Transverse colon (tissue), 3 donors: ENCODE results near the gene ADPRS.

ENCODE experiments used
- POLR2A ChIP-seq: fragments of 450-650 bp; IDR thresholded peaks from one replicate; pipeline ENCODE4 v1.6.1; 2016; ENCODE audit warnings: antibody characterized with exemption, mild to moderate bottlenecking, moderate library complexity
- TF ChIP-seq, protein P1 (sequence below), 5 experiments: fragments of 200-600 bp in 3 of 5; fragments of 450-650 bp in 2 of 5; sonication (generic) in 3 of 5; IDR thresholded peaks; 1 replicate in 2 of 5; 2 replicates in 3 of 5; pipeline ENCODE4 v1.5.1; 2016 to 2017; ENCODE audit warnings: antibody characterized with exemption in 5 of 5, inconsistent platforms in 3 of 5, mild to moderate bottlenecking in 2 of 5, moderate library complexity in 1 of 5

DNA sequence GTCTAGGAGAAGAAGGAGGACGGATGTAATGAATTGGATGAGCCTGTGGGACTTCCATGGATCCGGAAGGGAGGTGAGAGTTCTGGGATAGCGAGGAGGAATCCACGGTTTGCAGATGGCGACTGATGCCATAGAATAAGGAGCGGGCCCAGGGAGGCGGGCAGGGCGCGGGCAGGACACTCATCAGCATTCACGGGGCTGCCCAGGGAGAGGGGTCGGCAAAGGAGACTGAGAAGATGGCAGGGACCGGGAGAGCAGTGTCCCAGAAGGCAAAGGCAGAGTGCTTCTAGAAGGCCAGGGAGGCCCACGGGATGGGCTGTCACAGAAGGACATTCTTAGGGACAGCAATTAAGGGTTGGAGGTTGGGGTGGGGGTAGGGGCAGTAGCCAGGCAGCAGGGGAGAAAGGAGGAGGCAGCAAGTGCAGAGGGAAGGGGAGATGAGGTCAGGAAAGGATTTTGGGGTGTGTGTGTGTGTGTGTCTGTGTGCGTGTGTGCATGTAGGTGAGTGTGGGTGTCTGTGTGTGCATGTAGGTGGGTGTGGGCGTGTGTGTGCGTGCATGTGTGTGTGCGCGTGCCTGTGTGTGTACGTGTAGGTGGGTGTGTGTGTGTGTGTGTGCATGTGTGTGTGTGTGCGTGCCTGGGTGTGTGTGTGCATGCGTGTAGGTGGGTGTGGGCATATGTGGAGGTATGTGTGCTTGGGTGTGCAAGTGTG lies 37.5 kb downstream of the ADPRS start:
- TF ChIP-seq, protein P1, sequence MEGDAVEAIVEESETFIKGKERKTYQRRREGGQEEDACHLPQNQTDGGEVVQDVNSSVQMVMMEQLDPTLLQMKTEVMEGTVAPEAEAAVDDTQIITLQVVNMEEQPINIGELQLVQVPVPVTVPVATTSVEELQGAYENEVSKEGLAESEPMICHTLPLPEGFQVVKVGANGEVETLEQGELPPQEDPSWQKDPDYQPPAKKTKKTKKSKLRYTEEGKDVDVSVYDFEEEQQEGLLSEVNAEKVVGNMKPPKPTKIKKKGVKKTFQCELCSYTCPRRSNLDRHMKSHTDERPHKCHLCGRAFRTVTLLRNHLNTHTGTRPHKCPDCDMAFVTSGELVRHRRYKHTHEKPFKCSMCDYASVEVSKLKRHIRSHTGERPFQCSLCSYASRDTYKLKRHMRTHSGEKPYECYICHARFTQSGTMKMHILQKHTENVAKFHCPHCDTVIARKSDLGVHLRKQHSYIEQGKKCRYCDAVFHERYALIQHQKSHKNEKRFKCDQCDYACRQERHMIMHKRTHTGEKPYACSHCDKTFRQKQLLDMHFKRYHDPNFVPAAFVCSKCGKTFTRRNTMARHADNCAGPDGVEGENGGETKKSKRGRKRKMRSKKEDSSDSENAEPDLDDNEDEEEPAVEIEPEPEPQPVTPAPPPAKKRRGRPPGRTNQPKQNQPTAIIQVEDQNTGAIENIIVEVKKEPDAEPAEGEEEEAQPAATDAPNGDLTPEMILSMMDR (IDR thresholded peaks at IDR 0.05), result no peak
- TF ChIP-seq POLR2A, result no peak
